IMR-90 (cell line): ENCODE measurements around the gene FAM240A. TPM values are rescaled to one million over a fixed set of nuclear protein-coding genes. Genes with fewer than 3 reads are reported as not detected.

Source experiments
- ATAC-seq: fragments of 200-7000 bp; cut with Tn5 transposase; 2 replicates; pipeline ENCODE4 v1.9.1; 2020; ENCODE audit warnings: low read depth, mild to moderate bottlenecking, moderate library complexity
- BruUV-seq: library from RNA; stranded (reverse); fragments of 400-500 nt; replicated peaks from 2 replicates; lab custom pipeline; 2021; lab: Mats Ljungman, UMichigan
- CTCF ChIA-PET: fragments of 300-600 bp; formaldehyde crosslinking; extraction: SDS; loops from one replicate; lab custom pipeline; 2021; ENCODE audit warnings: antibody characterized with exemption; lab: Yijun Ruan, JAX
- POLR2A ChIA-PET: fragments of 300-600 bp; sonication (Branson Sonifier 250); formaldehyde crosslinking; loops from one replicate; lab custom pipeline; 2022; ENCODE audit warnings: antibody characterized with exemption; ENCODE audit not compliant: unreplicated experiment; lab: Charles Lee
- DNase-seq: peaks from one replicate; pipeline ENCODE4 v3.0.0; 2013
- H2AFZ ChIP-seq: replicated peaks from 2 replicates; pipeline ENCODE3; 2013; ENCODE audit warnings: low read length, mild to moderate bottlenecking; ENCODE audit not compliant: poor library complexity
- H2AK5ac ChIP-seq: 2 replicates; pipeline ENCODE4 v1.6.1; 2013; ENCODE audit warnings: low read depth, low read length, inconsistent platforms
- H2AK9ac ChIP-seq: replicated peaks from 2 replicates; pipeline ENCODE3; 2013; ENCODE audit warnings: mild to moderate bottlenecking, low read depth, low read length, moderate library complexity; ENCODE audit not compliant: poor library complexity
- H2BK120ac ChIP-seq: 2 replicates; pipeline ENCODE4 v1.6.1; 2013; ENCODE audit warnings: low read depth, low read length, inconsistent platforms
- H2BK15ac ChIP-seq: 3 replicates; pipeline ENCODE4 v1.6.1; 2013; ENCODE audit warnings: low read depth, low read length, inconsistent platforms
- H2BK20ac ChIP-seq: 2 replicates; pipeline ENCODE4 v1.6.1; 2013; ENCODE audit warnings: low read depth, mild to moderate bottlenecking, inconsistent platforms, low read length, moderate library complexity
- H2BK5ac ChIP-seq: 2 replicates; pipeline ENCODE4 v1.6.1; 2013; ENCODE audit warnings: mild to moderate bottlenecking, low read depth, low read length, inconsistent platforms; ENCODE audit not compliant: poor library complexity, severe bottlenecking
- H3K14ac ChIP-seq: replicated peaks from 2 replicates; pipeline ENCODE4 v1.6.1; 2013; ENCODE audit warnings: low read depth, low read length, inconsistent platforms
- H3K18ac ChIP-seq: 2 replicates; pipeline ENCODE4 v1.6.1; 2013; ENCODE audit warnings: low read depth, low read length, control low read depth
- H3K23ac ChIP-seq: 2 replicates; pipeline ENCODE4 v1.6.1; 2013; ENCODE audit warnings: low read depth, low read length, inconsistent platforms
- H3K27ac ChIP-seq: 2 replicates; pipeline ENCODE4 v1.5.1; 2013; ENCODE audit warnings: mild to moderate bottlenecking, control low read depth, low read length; ENCODE audit not compliant: insufficient read depth
- H3K27me3 ChIP-seq: 2 replicates; pipeline ENCODE4 v1.6.1; 2013; ENCODE audit warnings: low read length; ENCODE audit not compliant: control insufficient read depth, insufficient read depth
- H3K36me3 ChIP-seq: 2 replicates; pipeline ENCODE4 v1.6.1; 2013; ENCODE audit warnings: low read length, mixed read lengths; ENCODE audit not compliant: control insufficient read depth, insufficient read depth
- H3K4ac ChIP-seq: 2 replicates; pipeline ENCODE4 v1.6.1; 2013; ENCODE audit warnings: low read depth, low read length, inconsistent platforms
- H3K4me1 ChIP-seq: 2 replicates; pipeline ENCODE4 v1.6.1; 2013; ENCODE audit warnings: low read length, mixed read lengths; ENCODE audit not compliant: control insufficient read depth, insufficient read depth
- H3K4me2 ChIP-seq: 2 replicates; pipeline ENCODE4 v1.6.1; 2013; ENCODE audit warnings: low read depth, mild to moderate bottlenecking, control low read depth, low read length, moderate library complexity
- H3K4me3 ChIP-seq: 2 replicates; pipeline ENCODE4 v1.5.1; 2013; ENCODE audit warnings: low read depth, mild to moderate bottlenecking, control low read depth, low read length, moderate library complexity; ENCODE audit not compliant: insufficient read depth
- H3K56ac ChIP-seq: 2 replicates; pipeline ENCODE4 v1.6.1; 2013; ENCODE audit warnings: low read length, inconsistent platforms; ENCODE audit not compliant: insufficient read depth; ENCODE audit errors: extremely low read depth
- H3K79me1 ChIP-seq, 2 experiments: 2 replicates each; pipeline ENCODE4 v1.6.1; 2013; ENCODE audit warnings: low read length in 2 of 2, inconsistent platforms in 1 of 2, low read depth in 1 of 2
- H3K9ac ChIP-seq: 2 replicates; pipeline ENCODE4 v1.6.1; 2013; ENCODE audit warnings: low read depth, low read length, control low read depth
- H3K9me1 ChIP-seq: 2 replicates; pipeline ENCODE4 v1.6.1; 2013; ENCODE audit warnings: low read length, inconsistent platforms; ENCODE audit not compliant: insufficient read depth
- H3K9me3 ChIP-seq: 2 replicates; pipeline ENCODE4 v1.6.1; 2013; ENCODE audit warnings: low read length; ENCODE audit not compliant: control insufficient read depth, insufficient read depth
- H4K20me1 ChIP-seq: 2 replicates; pipeline ENCODE4 v1.6.1; 2013; ENCODE audit warnings: low read length, inconsistent platforms; ENCODE audit not compliant: insufficient read depth
- H4K5ac ChIP-seq: 2 replicates; pipeline ENCODE4 v1.6.1; 2013; ENCODE audit warnings: mild to moderate bottlenecking, low read depth, low read length, control low read depth
- H4K8ac ChIP-seq, 2 experiments: 2 replicates each; pipeline ENCODE4 v1.6.1; 2013; ENCODE audit warnings: low read depth in 2 of 2, low read length in 2 of 2, control low read depth in 1 of 2, inconsistent platforms in 1 of 2
- H4K91ac ChIP-seq: 2 replicates; pipeline ENCODE4 v1.6.1; 2013; ENCODE audit warnings: low read depth, low read length, inconsistent platforms; ENCODE audit not compliant: insufficient read depth
- BHLHE40 ChIP-seq: fragments of 150-350 bp; IDR thresholded peaks from 2 replicates; pipeline ENCODE4 v1.6.1; 2016; ENCODE audit warnings: mild to moderate bottlenecking, low read depth, low read length
- CEBPB ChIP-seq: IDR thresholded peaks from 2 replicates; pipeline ENCODE4 v1.6.1; 2012; ENCODE audit warnings: low read depth, low read length, improper control_type of control experiment
- CHD1 ChIP-seq: IDR thresholded peaks from 2 replicates; pipeline ENCODE4 v1.6.1; 2012; ENCODE audit warnings: low read depth, low read length, improper control_type of control experiment
- CTCF ChIP-seq: conservative IDR thresholded peaks from 2 replicates; pipeline ENCODE4 v1.5.1; 2012; ENCODE audit warnings: mild to moderate bottlenecking, low read depth, low read length, improper control_type of control experiment
- FOS ChIP-seq: fragments of 150-350 bp; IDR thresholded peaks from 2 replicates; pipeline ENCODE4 v1.6.1; 2016; ENCODE audit warnings: low read depth, low read length
- MAFK ChIP-seq: IDR thresholded peaks from 2 replicates; pipeline ENCODE4 v1.6.1; 2012; ENCODE audit warnings: low read depth, low read length, improper control_type of control experiment
- MAZ ChIP-seq: IDR thresholded peaks from 2 replicates; pipeline ENCODE4 v1.6.1; 2012; ENCODE audit warnings: low read depth, mild to moderate bottlenecking, low read length, improper control_type of control experiment, moderate library complexity, borderline replicate concordance
- MXI1 ChIP-seq: IDR thresholded peaks from 2 replicates; pipeline ENCODE4 v1.6.1; 2012; ENCODE audit warnings: low read depth, mild to moderate bottlenecking, low read length, moderate library complexity, borderline replicate concordance
- NFE2L2 ChIP-seq: fragments of 150-350 bp; IDR thresholded peaks from 2 replicates; pipeline ENCODE4 v1.6.1; 2016; ENCODE audit warnings: low read depth, mild to moderate bottlenecking, low read length
- POLR2A ChIP-seq: IDR thresholded peaks from 2 replicates; pipeline ENCODE4 v1.6.1; 2012; ENCODE audit warnings: mild to moderate bottlenecking, low read depth, low read length
- RCOR1 ChIP-seq: IDR thresholded peaks from 2 replicates; pipeline ENCODE4 v1.6.1; 2012; ENCODE audit warnings: mild to moderate bottlenecking, low read length, improper control_type of control experiment; ENCODE audit not compliant: insufficient replicate concordance
- RFX5 ChIP-seq: IDR thresholded peaks from 2 replicates; pipeline ENCODE4 v1.8.0; 2012; ENCODE audit warnings: low read depth, mild to moderate bottlenecking, low read length, moderate library complexity
- SMC3 ChIP-seq: fragments of 150-350 bp; IDR thresholded peaks from 2 replicates; pipeline ENCODE4 v1.6.1; 2016; ENCODE audit warnings: low read depth, mild to moderate bottlenecking, antibody characterized with exemption, low read length, moderate library complexity
- WGBS, 2 experiments: methylation state at CpG; one replicate each; pipeline versions ENCODE4 v1.1.5 to v1.1.7; 2013; ENCODE audit warnings: missing lambda C conversion rate in 2 of 2; ENCODE audit not compliant: insufficient read length in 1 of 2; ENCODE audit errors: extremely low coverage in 2 of 2; 5-methylcytosine and 5-hydroxymethylcytosine counted together
- dilution Hi-C: fragments of 300-500 bp; cut with HindIII; formaldehyde crosslinking; loops from one replicate; pipeline ENCODE4 v1.14.3; 2018; ENCODE audit warnings: low sequenced_read_pairs; ENCODE audit not compliant: unreplicated experiment
- in situ Hi-C: fragments of 300-500 bp; cut with MboI; formaldehyde crosslinking; loops from 3 replicates; pipeline ENCODE4 v1.14.3; 2019; ENCODE audit warnings: low sequenced_read_pairs, inconsistent platforms, mixed read lengths
- intact Hi-C: fragments of 100-400 bp; cut with micrococcal nuclease; formaldehyde crosslinking; loops from 2 replicates; pipeline ENCODE4 v1.10.0; 2022
- polyA plus RNA-seq, 3 experiments: library from polyadenylated mRNA; depleted of rRNA; stranded (reverse); fragments of >200 nt; gene quantifications; 2 replicates each; pipeline ENCODE4 v1.2.3, GENCODE V29; 2012; ENCODE audit warnings: low replicate concordance in 1 of 3
- total RNA-seq: library from RNA; depleted of rRNA; stranded (reverse); fragments of >200 nt; gene quantifications from 2 replicates; pipeline ENCODE4 v1.2.3, GENCODE V29; 2012
- TF ChIP-seq, protein P1 (sequence below): fragments of 150-350 bp; IDR thresholded peaks from 2 replicates; pipeline ENCODE4 v1.6.1; 2016; ENCODE audit warnings: low read depth, mild to moderate bottlenecking, low read length, moderate library complexity, borderline replicate concordance
- TF ChIP-seq, protein P2 (sequence below): fragments of 150-350 bp; IDR thresholded peaks from 2 replicates; pipeline ENCODE4 v1.6.1; 2017; ENCODE audit warnings: mild to moderate bottlenecking, antibody characterized with exemption, low read length, low read depth

Gene FAM240A
- total and polyA plus RNA-seq, 2 of the 4 experiments (the other 2 are of a cell fraction), result not detected

DNA sequence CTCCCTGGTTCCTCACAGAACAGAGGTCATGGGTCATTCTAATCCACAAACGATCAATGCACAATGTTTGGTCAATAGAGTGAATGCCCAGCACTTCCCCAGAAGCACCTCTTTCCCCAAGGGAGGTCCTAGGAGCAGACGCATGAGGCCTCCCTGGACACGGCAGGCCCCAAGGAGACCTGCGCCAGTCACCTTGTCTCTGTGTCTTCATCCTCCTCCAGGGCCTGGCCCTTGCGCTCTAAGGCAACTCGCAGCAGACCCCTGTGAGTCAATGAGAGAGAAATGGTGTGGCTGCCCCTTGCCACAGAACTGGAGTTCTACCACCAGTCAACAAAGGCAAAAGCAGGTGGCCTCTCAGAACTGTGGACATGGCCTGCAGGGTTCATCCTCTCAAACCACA lies 63.1 kb downstream of the FAM240A start:
- H2BK20ac ChIP-seq, result no peak overlapping the region
- intact Hi-C loops, result no loop called here
- in situ Hi-C loops, result no loop called here

More for the DNA sequence above, 63.1 kb downstream of the FAM240A start:
- H3K18ac ChIP-seq, result no peak overlapping the region
- H4K8ac ChIP-seq, result no peak overlapping the region
- TF ChIP-seq NFE2L2, result no peak
- TF ChIP-seq, protein P1, sequence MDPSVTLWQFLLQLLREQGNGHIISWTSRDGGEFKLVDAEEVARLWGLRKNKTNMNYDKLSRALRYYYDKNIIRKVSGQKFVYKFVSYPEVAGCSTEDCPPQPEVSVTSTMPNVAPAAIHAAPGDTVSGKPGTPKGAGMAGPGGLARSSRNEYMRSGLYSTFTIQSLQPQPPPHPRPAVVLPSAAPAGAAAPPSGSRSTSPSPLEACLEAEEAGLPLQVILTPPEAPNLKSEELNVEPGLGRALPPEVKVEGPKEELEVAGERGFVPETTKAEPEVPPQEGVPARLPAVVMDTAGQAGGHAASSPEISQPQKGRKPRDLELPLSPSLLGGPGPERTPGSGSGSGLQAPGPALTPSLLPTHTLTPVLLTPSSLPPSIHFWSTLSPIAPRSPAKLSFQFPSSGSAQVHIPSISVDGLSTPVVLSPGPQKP, result no peak
- no peak for TF ChIP-seq RCOR1
- no peak for TF ChIP-seq RFX5
- no peak for TF ChIP-seq BHLHE40
- no peak for TF ChIP-seq MAFK
- no peak for TF ChIP-seq MXI1
- no peak for TF ChIP-seq POLR2A
- no peak for TF ChIP-seq FOS
- TF ChIP-seq, protein P2, sequence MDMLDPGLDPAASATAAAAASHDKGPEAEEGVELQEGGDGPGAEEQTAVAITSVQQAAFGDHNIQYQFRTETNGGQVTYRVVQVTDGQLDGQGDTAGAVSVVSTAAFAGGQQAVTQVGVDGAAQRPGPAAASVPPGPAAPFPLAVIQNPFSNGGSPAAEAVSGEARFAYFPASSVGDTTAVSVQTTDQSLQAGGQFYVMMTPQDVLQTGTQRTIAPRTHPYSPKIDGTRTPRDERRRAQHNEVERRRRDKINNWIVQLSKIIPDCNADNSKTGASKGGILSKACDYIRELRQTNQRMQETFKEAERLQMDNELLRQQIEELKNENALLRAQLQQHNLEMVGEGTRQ, result no peak
- TF ChIP-seq MAZ, result no peak
- TF ChIP-seq CHD1, result no peak
- TF ChIP-seq CTCF, result no peak
- TF ChIP-seq SMC3, result no peak
- no peak for TF ChIP-seq CEBPB
- H3K4ac ChIP-seq, result no peak overlapping the region
- no peak overlapping the region for H3K56ac ChIP-seq
- ChIA-PET POLR2A (no interaction called here), CTCF (no interaction called here)
- DNase-seq (no peak), ATAC-seq (no peak)
- H2AK5ac ChIP-seq, result no peak overlapping the region
- no peak overlapping the region for H4K5ac ChIP-seq
- peaks cover 2% of the 10 kb centered on the region; the same call in 1 of the 2 replicates for H3K4me1 ChIP-seq
- no peaks in the 10 kb centered on the region for H4K20me1 ChIP-seq
- no peaks in the 10 kb centered on the region for H3K79me1 ChIP-seq
- no peaks in the 10 kb centered on the region for H3K27me3 ChIP-seq
- peaks cover 5% of the 10 kb centered on the region; the same call in 1 of the 2 replicates for H3K9me1 ChIP-seq
- H3K14ac ChIP-seq, result no peak overlapping the region
- H2AFZ ChIP-seq, result no peak overlapping the region
- no TSS peak for BruUV-seq
- H3K4me2 ChIP-seq, result no peak overlapping the region
- no peak overlapping the region for H2AK9ac ChIP-seq
- no peak overlapping the region for H3K9ac ChIP-seq
- dilution Hi-C loops, result no loop called here
- no peak overlapping the region for H4K91ac ChIP-seq
- H3K36me3 ChIP-seq, result peaks cover 5% of the 10 kb centered on the region; the same call in 1 of the 2 replicates
- no peak overlapping the region for H3K23ac ChIP-seq
- H3K27ac ChIP-seq, result no peak overlapping the region
- no peaks in the 10 kb centered on the region for H3K9me3 ChIP-seq
- no peak overlapping the region for H2BK5ac ChIP-seq
- no peak overlapping the region for H2BK15ac ChIP-seq
- no peak overlapping the region for H2BK120ac ChIP-seq
- no peak overlapping the region for H3K4me3 ChIP-seq
- 86% methylated on average over 4 of the region's 6 CpGs; no CpG with 5 or more reads in 1 of the 2 experiments for WGBS, 2 experiments
